GM12874 (cell line): ENCODE measurements around the gene KRTAP4-11.

ENCODE experiments used
- CTCF ChIP-seq: IDR thresholded peaks from 2 replicates; pipeline ENCODE4 v1.5.1; 2011; ENCODE audit warnings: low read depth, mild to moderate bottlenecking, control low read depth, low read length, moderate library complexity; ENCODE audit not compliant: insufficient read depth

The KRTAP4-11 gene

GRCh38 chr17:41147531-41148204 is 29.5 kb upstream of the KRTAP4-11 start:
- no peak for TF ChIP-seq CTCF

- TF ChIP-seq CTCF: no peak
Observed at GRCh38 chr17:41145261-41145660, 27.1 kb upstream of the KRTAP4-11 start.

DNA sequence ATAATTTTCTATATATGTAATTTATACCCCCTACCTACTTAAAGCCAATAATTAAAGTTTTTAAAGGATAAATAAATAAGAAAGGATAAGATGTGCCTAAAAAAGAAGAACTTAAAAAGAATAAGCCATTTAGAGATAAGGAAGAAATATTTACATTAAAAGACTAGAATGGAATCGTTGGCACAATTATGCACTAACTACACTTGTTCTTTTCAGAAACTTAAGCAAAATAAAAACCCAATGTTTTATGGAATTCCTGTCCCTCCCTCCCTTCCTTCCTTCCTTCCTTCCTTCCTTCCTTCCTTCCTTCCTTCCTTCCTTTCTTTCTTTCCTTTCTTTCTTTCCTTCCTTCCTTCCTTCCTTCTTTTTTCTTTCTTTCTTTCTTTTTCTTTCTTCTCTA is 26.7 kb upstream of the KRTAP4-11 start:
- TF ChIP-seq CTCF: no peak

GRCh38 chr17:41141361-41141760 is 23.2 kb upstream of the KRTAP4-11 start:
- TF ChIP-seq CTCF: no peak

- TF ChIP-seq CTCF: no peak
Observed at GRCh38 chr17:41140360-41141131, 22.4 kb upstream of the KRTAP4-11 start, which contains the start of gene KRTAP4-6. Gene KRTAP4-6 (minus strand): TSS chr17:41140544. CDS start chr17:41140487, 57 bp downstream.

DNA sequence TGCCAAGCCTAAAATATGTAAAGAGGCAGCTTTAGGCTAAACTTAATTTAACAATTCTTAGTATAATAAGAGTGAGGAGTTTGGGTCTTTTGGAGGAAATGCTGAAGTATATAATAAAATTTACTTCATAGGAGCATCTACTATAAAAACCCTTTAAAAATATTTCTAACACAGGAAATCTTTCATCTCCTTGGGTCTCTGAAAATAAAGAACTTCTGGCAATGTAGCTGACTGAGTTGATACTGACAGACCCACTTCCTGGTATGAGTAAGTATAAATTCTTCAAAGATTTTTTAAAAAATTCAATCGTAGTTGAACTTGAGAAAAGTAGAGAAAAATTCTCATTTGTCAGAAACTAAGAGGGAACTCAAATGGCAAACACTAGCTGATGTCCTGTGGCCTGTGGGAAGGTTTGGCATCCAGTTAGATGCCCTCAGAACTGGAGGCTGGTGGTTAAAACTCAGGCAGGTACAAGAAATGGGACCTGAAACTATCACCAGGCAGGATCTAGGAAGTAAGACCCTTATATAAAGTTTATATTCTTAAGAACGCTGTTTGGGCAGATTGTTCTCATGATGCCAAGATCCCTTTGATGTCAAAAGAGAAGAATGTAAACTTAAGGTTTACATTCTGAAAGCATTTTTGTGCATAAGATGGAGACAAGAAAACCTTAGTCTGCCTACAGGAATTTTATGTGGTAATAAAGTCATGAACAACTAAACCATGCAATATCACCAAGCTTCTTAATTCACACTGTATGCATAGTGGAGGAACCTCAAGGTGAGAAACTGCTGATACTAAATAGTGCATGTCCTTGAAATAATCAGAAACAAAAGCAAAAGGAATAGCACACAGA is 15.9 kb upstream of the KRTAP4-11 start:
- TF ChIP-seq CTCF: no peak

DNA sequence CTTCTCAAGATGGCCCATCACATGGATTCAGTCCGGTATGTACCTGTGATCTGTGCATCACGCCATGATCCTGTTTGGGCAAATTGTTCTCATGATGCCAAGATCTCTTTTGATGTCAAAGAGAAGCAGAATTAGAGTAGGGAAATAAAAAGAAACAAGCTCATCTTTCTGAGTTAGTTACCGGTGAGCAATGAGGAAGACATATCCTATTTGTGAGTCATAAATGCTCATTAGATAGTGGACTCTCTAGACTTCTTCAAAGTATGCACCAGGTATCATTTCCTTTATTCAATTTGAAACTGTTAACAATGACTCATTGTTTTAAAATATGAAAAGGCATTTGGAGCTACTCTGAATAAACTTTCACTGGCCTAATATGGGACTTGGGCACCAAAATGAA is 13.8 kb upstream of the KRTAP4-11 start:
- no peak for TF ChIP-seq CTCF
